Measurements from ENCODE around the gene FDXACB1. TPM values are rescaled to one million over a fixed set of nuclear protein-coding genes. Genes with fewer than 3 reads are reported as not detected.

Gene FDXACB1
- total and polyA plus RNA-seq, 2 of the 4 experiments (the other 2 are of a cell fraction), result 1.7 to 3.0 TPM

DNA sequence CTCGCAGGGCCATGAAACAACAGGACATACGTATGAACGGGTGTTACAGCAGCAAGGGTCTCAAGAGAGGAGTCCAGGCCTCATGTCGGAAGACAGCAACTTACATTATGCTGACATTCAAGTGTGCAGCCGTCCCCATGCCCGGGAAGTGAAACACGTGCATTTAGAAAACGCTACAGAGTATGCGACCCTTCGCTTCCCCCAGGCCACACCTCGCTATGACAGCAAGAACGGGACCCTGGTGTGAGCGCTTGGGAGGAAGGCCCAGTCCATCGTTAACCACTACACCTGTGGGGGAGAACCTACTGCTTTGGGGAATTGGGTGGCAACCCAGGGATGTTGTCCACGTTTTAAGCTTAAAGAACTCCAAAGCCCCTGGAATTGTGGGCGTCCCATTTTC lies 47.0 kb upstream of the FDXACB1 start:
- H4K5ac ChIP-seq (ENCODE audit: low read depth, low read length), result peak overlapping the region; percentile 28; the same call in 1 of the 2 replicates
- dilution Hi-C loops (cut with HindIII; ENCODE audit: low sequenced_read_pairs, unreplicated experiment), result no loop called here
- peak overlapping the region; percentile 83; the same call in 1 of the 2 replicates for H3K14ac ChIP-seq (replicated peaks; ENCODE audit: low read depth, low read length)
- ATAC-seq (ENCODE audit: low read depth), result no peak
- no peak overlapping the region; the same call in 1 of the 2 replicates for H3K23ac ChIP-seq (ENCODE audit: low read depth, low read length)
- peak overlapping the region; percentile 89; the same call in 2 of the 3 replicates for H2BK15ac ChIP-seq (ENCODE audit: low read depth, low read length)
- no peak overlapping the region for H3K4me3 ChIP-seq (ENCODE audit: insufficient read depth, low read depth, low read length)
- H2AK5ac ChIP-seq (ENCODE audit: low read depth, low read length), result peak overlapping the region; percentile 20
- H3K9ac ChIP-seq (ENCODE audit: low read depth, low read length), result no peak overlapping the region
- H3K9me3 ChIP-seq (ENCODE audit: control insufficient read depth, insufficient read depth, low read length), result no peaks in the 10 kb centered on the region
- in situ Hi-C loops (cut with MboI; ENCODE audit: low sequenced_read_pairs), result no loop called here
- H3K27ac ChIP-seq (ENCODE audit: insufficient read depth, low read length), result peak overlapping the region; percentile 13; the same call in 1 of the 2 replicates
- H2BK5ac ChIP-seq (ENCODE audit: low read depth, low read length, poor library complexity, severe bottlenecking), result peak overlapping the region; percentile 91
- H4K8ac ChIP-seq (ENCODE audit: low read depth in 2 of 2, low read length in 2 of 2), result peak overlapping the region; percentile 56 to 99; a peak in 3 of 4 replicates
- peak overlapping the region; percentile 52; the same call in 1 of the 2 replicates for H2BK20ac ChIP-seq (ENCODE audit: low read depth, low read length)
- H3K79me1 ChIP-seq (ENCODE audit: low read depth in 1 of 2, low read length in 2 of 2), result peaks cover 0 to 8% of the 10 kb centered on the region in 2 experiments; a peak in 2 of 4 replicates
- H3K4me2 ChIP-seq (ENCODE audit: low read depth, low read length), result no peak overlapping the region
- ChIA-PET CTCF (interaction anchor here (1.8 kb wide), 1 partner anchor 14 kb away, joined by 4 read pairs; no protein-coding TSS in a partner anchor), POLR2A (ENCODE audit: unreplicated experiment) (interaction anchor here (1.0 to 1.7 kb wide), 2 partner anchors 11 to 32 kb away, joined by 5 read pairs; no protein-coding TSS in a partner anchor)
- H4K91ac ChIP-seq (ENCODE audit: insufficient read depth, low read depth, low read length), result peak overlapping the region; percentile 60
- no peak overlapping the region for H3K18ac ChIP-seq (ENCODE audit: low read depth, low read length)
- peaks cover 12% of the 10 kb centered on the region for H3K4me1 ChIP-seq (ENCODE audit: control insufficient read depth, insufficient read depth, low read length)
- no peak for DNase-seq
- no peaks in the 10 kb centered on the region for H3K27me3 ChIP-seq (ENCODE audit: control insufficient read depth, insufficient read depth, low read length)
- peak overlapping the region; percentile 90 for H2AK9ac ChIP-seq (replicated peaks; ENCODE audit: low read depth, low read length, poor library complexity)
- intact Hi-C loops (cut with micrococcal nuclease), result loop anchor here (2.0 kb wide), 1 partner anchor 47 kb away; the partner anchor contains the start of genes CFAP68 and FDXACB1
- WGBS, 2 experiments (ENCODE audit: extremely low coverage in 2 of 2, insufficient read length in 1 of 2), result 92% methylated on average over 8 of the region's 16 CpGs; no CpG with 5 or more reads in 1 of the 2 experiments
- TF ChIP-seq NFE2L2 (IDR thresholded peaks at IDR 0.05; ENCODE audit: low read depth, low read length) (no peak), CEBPB (IDR thresholded peaks at IDR 0.05; ENCODE audit: low read depth, low read length) (no peak)
- no peaks in the 10 kb centered on the region for H4K20me1 ChIP-seq (ENCODE audit: insufficient read depth, low read length)
- peaks cover 21% of the 10 kb centered on the region for H3K9me1 ChIP-seq (ENCODE audit: insufficient read depth, low read length)
- H3K4ac ChIP-seq (ENCODE audit: low read depth, low read length), result peak overlapping the region; percentile 81
- no TSS peak for BruUV-seq (replicated peaks)
- no peaks in the 10 kb centered on the region for H3K36me3 ChIP-seq (ENCODE audit: control insufficient read depth, insufficient read depth, low read length)
- peak overlapping the region; percentile 98 for H2AFZ ChIP-seq (replicated peaks; ENCODE audit: low read length, poor library complexity)
- peak overlapping the region; percentile 84; the same call in 1 of the 2 replicates for H2BK120ac ChIP-seq (ENCODE audit: low read depth, low read length)
- H3K56ac ChIP-seq (ENCODE audit: extremely low read depth, insufficient read depth, low read length), result no peak overlapping the region
